Mucosa of gallbladder (tissue), 1 donor: ENCODE measurements around the gene GRB14. TPM values are rescaled to one million over a fixed set of nuclear protein-coding genes. Genes with fewer than 3 reads are reported as not detected.

Experiments used
- DNase-seq: peaks from one replicate; pipeline ENCODE4 v3.0.0-alpha.2; 2020; ENCODE audit warnings: low spot score
- total RNA-seq: library from RNA; stranded (reverse); gene quantifications from one replicate; pipeline ENCODE4 v1.2.1, GENCODE V29; 2021
- donor health status: DM: no; HTN: no; CAD: no.

The GRB14 gene
- total RNA-seq, 1 donor from 2014 or later = 2.5 TPM

DNA sequence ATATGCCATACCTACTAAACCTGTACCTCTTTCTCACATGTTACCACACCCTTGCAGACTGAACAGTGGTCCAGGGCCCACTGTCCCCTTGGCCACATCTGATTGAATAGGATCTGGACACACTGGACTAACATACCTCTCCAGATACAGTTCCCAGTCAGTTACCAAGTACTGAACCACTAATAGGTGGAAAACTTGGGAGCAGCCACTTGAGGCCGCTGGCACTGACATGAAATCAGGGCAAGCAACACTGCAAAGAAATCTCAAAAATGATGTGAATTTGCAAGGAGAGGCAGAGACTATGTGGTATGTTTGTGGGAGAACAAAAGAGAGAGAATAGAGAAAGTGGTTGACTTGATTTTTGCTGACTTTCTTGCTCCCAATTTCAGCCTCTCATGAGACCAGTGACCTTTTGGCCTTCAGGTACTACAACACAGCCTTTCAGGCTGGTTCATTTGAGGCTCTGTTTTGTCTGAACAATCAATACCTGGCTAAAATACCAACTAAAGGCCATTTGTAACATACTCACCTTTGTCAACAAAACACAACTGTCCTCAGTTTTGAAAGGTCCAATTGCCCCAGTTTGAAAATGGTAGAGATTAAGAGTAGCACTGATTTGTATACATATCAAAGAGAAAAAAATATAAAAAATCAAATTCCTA is 7.8 kb downstream of the GRB14 start:
- DNase-seq = no peak

DNA sequence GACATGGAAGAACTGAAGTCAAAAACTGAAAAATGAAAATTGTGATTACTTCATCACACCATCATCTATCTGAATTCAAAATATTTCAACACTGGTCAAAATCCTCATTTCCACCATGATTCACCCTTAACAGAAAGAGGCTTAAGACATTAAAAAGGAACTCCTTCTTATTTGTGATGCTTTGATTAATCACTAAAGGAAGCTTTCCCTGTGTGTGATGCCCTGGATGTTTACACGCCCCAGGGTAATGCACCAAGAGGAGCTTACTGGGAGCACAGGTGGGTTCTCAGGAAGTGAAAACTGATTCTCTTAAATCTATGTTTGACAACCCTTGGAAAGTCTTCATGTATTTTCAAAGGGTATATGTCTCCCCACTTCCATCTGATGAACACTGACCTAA is 11.5 kb downstream of the GRB14 start:
- DNase-seq = no peak

GRCh38 chr2:164606557-164606956 is 14.7 kb downstream of the GRB14 start:
- DNase-seq = no peak

GRCh38 chr2:164605295-164605694 is 16.0 kb downstream of the GRB14 start:
- DNase-seq = no peak

DNA sequence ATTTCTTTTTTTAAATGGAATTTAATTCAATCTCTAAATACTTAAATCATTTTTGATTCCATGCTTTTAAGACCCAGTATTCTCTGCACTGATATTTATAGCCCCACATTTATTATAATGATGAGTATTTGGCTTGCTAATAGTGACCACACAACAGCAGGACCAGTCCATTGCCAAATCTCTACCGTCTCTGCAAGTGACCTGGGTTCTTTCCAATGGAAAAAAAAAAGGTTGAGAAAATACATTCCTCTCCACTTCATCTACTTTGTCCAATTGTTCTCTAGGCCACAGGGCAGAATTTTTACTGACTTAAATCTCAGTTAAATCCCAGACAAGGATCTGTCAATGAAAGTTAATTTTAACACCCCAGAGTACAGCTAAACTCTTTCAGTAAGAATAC is 20.5 kb downstream of the GRB14 start:
- no peak for DNase-seq

GRCh38 chr2:164599954-164600589 is 21.2 kb downstream of the GRB14 start:
- DNase-seq = peak; percentile 28

GRCh38 chr2:164597983-164598382 is 23.3 kb downstream of the GRB14 start:
- DNase-seq = no peak

GRCh38 chr2:164595031-164595430 is 26.3 kb downstream of the GRB14 start:
- no peak for DNase-seq

GRCh38 chr2:164593959-164594358 is 27.3 kb downstream of the GRB14 start:
- DNase-seq = no peak

DNA sequence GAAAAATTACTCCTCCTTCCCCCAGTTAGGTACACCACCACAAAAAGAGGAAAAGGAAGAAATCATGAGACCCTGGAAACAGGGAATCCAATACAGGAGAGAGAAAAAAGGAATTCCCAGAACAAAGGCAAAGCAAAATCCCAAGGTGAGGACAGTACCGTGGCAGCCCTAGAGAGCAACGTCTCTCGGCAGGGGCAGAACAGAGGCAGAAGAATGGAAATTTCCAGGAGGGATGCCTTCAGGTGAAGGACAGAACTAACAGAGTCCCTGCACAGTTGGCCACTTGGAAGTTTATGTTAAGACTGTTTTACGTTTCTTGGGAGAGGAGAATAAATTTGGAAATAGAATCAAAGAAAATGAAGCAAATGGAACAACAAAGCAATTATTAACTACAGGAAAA is 27.7 kb downstream of the GRB14 start:
- DNase-seq = no peak

DNA sequence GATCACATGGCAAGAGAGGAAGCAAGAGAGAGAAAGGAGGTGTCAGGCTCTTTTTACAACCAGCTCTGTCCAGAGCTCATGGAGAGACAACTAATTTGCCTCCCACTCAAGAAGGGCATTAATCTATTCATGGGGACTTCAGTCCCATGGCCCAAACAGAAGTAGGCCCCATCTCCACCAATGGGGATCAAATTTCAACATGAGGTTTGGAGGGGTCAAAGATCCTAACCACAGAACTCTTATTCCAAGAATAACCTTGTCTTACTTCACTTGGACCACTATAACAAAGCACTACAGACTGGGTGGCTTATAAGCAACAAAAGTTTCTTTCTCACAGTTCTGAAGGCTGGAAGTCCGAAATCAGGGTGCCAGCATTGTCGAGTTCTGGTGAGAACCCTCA is 31.8 kb downstream of the GRB14 start:
- no peak for DNase-seq

DNA sequence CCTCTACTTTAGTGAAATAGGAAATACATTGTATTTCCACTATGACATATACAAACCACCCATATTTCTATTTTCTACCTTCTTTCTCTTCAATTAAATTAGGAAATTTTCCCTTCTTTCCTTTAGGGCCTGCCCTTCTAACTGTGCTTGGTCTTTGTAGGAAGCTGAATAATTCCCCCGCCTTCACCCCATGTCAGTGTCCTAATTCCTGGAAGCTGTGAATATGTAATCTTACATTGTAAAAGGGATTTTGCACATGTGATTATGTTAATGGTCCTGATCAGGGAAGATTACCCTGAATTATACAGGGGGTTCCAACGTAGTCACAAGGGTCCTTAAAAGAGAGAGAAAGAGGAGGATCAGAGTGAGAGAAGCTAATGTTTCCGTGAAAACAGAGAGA is 40.2 kb downstream of the GRB14 start:
- no peak for DNase-seq

- no peak for DNase-seq
These were observed 46.4 kb downstream of the GRB14 start for GRCh38 chr2:164574931-164575330.

GRCh38 chr2:164570475-164570874 is 50.8 kb downstream of the GRB14 start:
- no peak for DNase-seq

- no peak for DNase-seq
These were observed 51.9 kb downstream of the GRB14 start for GRCh38 chr2:164569378-164569777.

GRCh38 chr2:164568317-164568716 is 53.0 kb downstream of the GRB14 start:
- DNase-seq = no peak

- DNase-seq = no peak
These were observed 53.8 kb downstream of the GRB14 start for GRCh38 chr2:164567335-164567989.

DNA sequence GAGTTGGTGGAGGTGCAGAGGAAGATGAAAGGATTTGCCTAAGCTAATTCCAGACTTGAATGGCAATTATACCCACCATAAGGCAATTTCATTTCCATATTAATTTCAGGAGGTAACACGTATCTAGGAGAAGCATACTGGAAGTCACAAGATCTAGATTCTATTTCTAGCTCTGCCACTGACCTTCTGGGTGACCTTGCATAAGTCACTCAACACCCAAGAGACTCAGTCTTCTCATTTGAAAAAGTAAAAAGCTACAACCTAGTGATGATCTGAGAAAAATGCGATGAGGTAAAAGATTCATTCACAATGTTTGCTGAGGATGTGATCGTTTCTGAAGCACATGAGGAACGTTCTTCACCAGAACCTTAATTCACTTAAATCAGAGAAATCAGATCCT is 55.9 kb downstream of the GRB14 start:
- no peak for DNase-seq

DNA sequence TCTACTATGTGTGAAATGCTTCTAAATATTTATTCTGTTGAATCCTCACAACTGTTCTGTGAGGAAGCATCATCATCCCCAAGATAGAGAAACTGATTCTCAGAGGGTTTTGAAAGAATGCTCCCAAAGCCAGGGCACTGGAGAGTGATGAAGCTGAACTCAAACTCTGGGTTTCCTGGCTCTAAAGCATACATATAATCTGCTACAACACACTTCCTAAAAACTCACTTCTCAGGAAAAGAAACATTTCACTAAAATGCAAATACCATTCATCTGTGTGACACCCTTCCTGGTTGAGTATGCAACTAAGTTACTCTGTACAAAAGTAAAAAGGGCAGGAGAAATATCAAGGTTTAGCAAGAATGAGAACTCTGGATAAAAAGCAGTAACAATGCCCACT is 58.6 kb downstream of the GRB14 start:
- no peak for DNase-seq

DNA sequence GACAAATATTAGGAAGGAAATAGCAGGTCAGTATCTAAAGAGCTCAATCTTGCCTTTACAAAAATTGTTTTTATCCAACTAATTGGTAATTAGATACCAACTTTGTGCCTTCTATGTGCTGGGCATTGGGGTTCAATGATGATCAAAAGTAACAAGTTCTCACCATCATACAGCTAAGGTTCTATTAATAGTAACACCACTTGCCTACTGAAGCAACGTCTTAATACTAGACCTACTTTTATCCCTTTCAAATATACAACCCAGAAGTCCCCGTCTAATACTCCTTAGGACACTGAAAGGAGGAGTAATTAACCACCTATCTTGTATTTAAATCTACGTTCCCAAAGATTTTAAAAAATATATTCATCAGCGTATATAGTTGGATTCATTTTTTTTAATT is 59.3 kb downstream of the GRB14 start:
- DNase-seq = no peak

DNA sequence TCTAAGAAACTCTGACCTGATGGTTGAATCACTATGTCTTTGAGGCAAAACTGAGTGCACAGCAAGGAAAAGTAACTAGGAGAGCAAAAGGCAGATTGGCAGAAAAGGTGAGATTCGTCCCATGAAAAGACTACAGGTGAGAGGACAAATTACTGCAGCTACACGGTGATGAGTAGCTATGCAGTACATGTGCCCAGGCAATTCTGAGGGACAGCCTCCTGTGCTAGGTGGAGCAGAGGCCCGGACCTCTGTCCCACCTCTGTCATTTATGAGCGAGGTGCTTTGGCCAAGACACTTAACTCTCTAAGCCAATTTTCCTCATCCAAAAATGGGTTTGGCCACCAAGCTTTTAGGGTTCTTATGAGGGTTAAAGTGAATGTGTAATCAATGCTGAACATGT is 59.9 kb downstream of the GRB14 start:
- no peak for DNase-seq

DNA sequence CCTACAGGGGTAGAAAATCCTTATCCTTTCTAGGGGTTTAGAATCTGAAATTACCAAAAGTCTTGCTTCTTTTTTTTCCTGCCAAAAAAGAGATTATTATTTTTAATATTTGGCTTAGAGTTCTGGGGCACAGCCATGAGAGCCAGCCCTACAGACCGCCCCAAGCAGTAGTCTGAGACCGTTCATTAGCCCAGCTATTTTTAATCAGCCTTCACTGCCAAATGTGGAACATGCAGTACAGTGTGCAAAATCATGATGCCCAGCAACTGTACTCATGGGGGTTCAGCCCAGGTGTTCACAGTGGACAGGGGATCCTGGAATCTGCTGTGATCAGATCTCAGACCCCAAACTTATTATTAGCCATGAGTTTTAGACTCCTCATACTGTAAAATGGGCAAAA is 60.4 kb downstream of the GRB14 start:
- no peak for DNase-seq

- DNase-seq = no peak
These were observed 61.0 kb downstream of the GRB14 start for GRCh38 chr2:164560181-164560792.
